HG03520 (cell line): ENCODE data around the gene SPDL1.

Experiments
- ATAC-seq: cut with Tn5 transposase; IDR thresholded peaks from one replicate; pipeline ENCODE4 v1.9.1; 2021; ENCODE audit warnings: mild to moderate bottlenecking, moderate library complexity; ENCODE audit not compliant: unreplicated experiment

Gene SPDL1

GRCh38 chr5:169628892-169629291 is 45.3 kb downstream of the SPDL1 start:
- no peak for ATAC-seq

- ATAC-seq = no peak
These were observed 46.4 kb downstream of the SPDL1 start for GRCh38 chr5:169629847-169630548.

GRCh38 chr5:169631360-169631759 is 47.8 kb downstream of the SPDL1 start:
- no peak for ATAC-seq

GRCh38 chr5:169632946-169633345 is 49.4 kb downstream of the SPDL1 start:
- no peak for ATAC-seq

- no peak for ATAC-seq
These were observed 51.0 kb downstream of the SPDL1 start for GRCh38 chr5:169634606-169635005.

- no peak for ATAC-seq
These were observed 52.4 kb downstream of the SPDL1 start for GRCh38 chr5:169635936-169636335.

- ATAC-seq = no peak
These were observed 53.0 kb downstream of the SPDL1 start for GRCh38 chr5:169636477-169637084.

- ATAC-seq = peak; percentile 79
These were observed 53.5 kb downstream of the SPDL1 start, which contains the start of gene DOCK2 for GRCh38 chr5:169637085-169637548. Gene DOCK2, plus strand, starts transcription at chr5:169637275. Its CDS starts 52 bp downstream, at chr5:169637327.

GRCh38 chr5:169637549-169638121 is 54.1 kb downstream of the SPDL1 start:
- ATAC-seq = peak; percentile 40

GRCh38 chr5:169641253-169641652 is 57.7 kb downstream of the SPDL1 start:
- no peak for ATAC-seq

GRCh38 chr5:169646856-169647255 is 63.3 kb downstream of the SPDL1 start:
- ATAC-seq = peak; percentile 35

GRCh38 chr5:169647566-169647965 is 64.0 kb downstream of the SPDL1 start:
- ATAC-seq = peak; percentile 33

GRCh38 chr5:169648725-169649310 is 65.2 kb downstream of the SPDL1 start:
- ATAC-seq = no peak

GRCh38 chr5:169649486-169649885 is 65.9 kb downstream of the SPDL1 start:
- no peak for ATAC-seq

- peak; percentile 37 for ATAC-seq
These were observed 67.2 kb downstream of the SPDL1 start for GRCh38 chr5:169650701-169651331.

GRCh38 chr5:169651526-169651925 is 68.0 kb downstream of the SPDL1 start:
- ATAC-seq = no peak

- no peak for ATAC-seq
These were observed 68.5 kb downstream of the SPDL1 start for GRCh38 chr5:169652057-169652456.

- no peak for ATAC-seq
These were observed 69.5 kb downstream of the SPDL1 start for GRCh38 chr5:169653091-169653490.
